Skeletal muscle cell (primary cell): ENCODE results near the gene GATAD2B.

ENCODE experiments used
- DNase-seq: peaks from one replicate; pipeline ENCODE4 v3.0.0-alpha.2; 2010; ENCODE audit warnings: low read depth
- H3K4me3 ChIP-seq: 2 replicates; pipeline ENCODE4 v1.5.1; 2011; ENCODE audit warnings: low read depth, mild to moderate bottlenecking, control low read depth, low read length, moderate library complexity

The GATAD2B gene

GRCh38 chr1:153801786-153802697 is 120.7 kb downstream of the GATAD2B start:
- DNase-seq = no peak

GRCh38 chr1:153801028-153801625 is 121.6 kb downstream of the GATAD2B start:
- DNase-seq = no peak

More at GRCh38 chr1:153801786-153802697, 120.7 kb downstream of the GATAD2B start:
- no peak overlapping the region for H3K4me3 ChIP-seq

DNA sequence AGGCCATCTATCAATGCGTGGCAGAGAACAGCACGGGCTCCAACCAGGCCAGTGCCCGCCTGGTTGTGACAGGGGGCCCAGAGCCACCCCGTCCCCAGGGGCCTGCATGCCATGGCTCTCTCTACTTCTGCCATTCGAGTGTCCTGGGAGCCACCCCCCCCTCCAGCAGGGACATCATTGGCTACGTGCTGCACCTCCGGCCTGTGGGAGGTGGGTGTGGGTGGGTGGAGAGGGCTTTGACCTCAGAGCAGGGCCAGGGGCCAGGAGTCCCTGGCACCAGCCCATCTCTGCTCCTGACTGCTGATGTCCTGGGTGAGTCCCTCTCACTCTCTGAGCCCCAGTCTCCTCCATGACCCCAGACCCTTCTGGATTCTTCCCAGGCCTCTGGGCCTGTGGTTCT is 122.3 kb downstream of the GATAD2B start:
- DNase-seq = no peak
- H3K4me3 ChIP-seq = no peak overlapping the region

More at GRCh38 chr1:153801028-153801625, 121.6 kb downstream of the GATAD2B start:
- H3K4me3 ChIP-seq = no peak overlapping the region

GRCh38 chr1:153799566-153800465 is 123.0 kb downstream of the GATAD2B start:
- no peak for DNase-seq
- no peak overlapping the region for H3K4me3 ChIP-seq

DNA sequence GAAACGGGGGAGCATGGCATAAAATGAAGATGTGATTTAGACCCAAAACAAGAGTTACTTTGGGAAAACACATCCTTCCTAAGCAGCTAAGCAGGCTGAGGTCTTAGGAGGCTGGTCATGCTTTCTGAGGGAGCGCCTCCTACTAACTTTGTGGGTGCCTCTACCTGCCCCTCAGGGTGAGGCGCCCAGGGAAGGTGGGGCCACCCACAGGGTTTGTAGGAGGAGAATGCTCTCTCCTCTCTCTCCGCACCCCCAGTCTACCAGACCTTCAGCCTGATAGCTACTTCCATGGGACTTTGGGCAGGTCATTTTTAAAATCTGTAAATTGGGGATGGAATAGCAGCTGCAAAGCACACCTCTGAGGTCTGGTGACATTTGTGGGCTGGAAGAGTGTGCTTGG is 123.8 kb downstream of the GATAD2B start:
- no peak for DNase-seq
- no peak overlapping the region for H3K4me3 ChIP-seq

DNA sequence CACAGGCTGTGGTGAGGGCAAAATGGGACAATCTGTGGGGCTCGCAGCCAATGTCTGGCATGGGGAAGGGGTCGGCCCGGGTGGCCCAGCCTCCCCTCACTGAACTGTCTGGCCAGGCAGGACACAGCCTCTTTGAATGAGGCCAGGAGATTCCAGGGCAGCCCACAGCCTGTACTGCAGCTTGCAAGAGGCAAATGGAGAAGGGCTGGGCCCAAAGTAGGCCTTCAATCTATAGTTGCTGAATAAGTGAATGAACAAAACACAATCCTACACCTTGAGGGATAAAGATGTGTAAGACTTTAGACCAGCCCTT is 124.3 kb downstream of the GATAD2B start:
- no peak overlapping the region for H3K4me3 ChIP-seq
- no peak for DNase-seq

- H3K4me3 ChIP-seq = no peak overlapping the region
- DNase-seq = no peak
Measured at GRCh38 chr1:153796786-153797659, 125.7 kb downstream of the GATAD2B start.

DNA sequence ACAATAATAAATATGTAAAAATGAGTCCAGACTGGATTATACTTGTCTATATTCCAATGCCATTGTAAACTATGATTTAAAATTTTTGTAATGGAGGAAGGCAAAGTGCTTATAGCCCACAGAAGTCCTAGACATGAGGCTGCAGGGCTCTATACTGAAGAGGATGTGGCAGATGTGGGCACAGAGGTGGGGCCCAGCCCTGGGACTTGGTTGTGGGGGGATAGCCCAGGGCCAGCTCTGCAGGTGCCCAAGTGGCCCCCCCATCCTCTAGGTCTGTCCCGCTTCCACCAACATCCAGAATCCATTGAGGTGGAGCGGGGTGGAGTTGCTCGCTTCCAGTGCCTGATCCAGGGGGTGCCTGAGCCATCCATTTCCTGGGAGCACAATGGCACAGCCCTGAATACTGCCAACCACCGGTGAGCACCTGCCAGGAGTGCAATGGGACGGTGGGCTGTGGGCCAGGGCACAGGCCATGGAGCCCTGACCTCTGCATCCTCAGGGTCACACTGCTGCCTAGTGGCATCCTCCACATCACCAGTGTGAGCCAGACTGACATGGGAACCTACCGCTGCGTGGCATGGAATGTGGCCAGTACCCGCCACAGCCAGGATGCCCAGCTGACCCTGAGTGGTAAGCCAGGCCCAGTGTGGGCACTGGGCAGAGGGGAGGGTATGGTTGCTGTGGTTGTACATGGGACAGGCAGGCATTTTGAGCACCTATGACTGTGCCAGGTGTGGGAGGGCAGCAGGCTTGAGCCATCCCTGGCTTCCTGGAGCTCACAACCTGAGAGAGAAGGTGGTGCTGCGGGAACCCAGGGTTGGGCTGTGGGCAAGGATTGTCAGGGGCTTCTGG is 126.6 kb downstream of the GATAD2B start:
- no peak overlapping the region for H3K4me3 ChIP-seq
- no peak for DNase-seq

DNA sequence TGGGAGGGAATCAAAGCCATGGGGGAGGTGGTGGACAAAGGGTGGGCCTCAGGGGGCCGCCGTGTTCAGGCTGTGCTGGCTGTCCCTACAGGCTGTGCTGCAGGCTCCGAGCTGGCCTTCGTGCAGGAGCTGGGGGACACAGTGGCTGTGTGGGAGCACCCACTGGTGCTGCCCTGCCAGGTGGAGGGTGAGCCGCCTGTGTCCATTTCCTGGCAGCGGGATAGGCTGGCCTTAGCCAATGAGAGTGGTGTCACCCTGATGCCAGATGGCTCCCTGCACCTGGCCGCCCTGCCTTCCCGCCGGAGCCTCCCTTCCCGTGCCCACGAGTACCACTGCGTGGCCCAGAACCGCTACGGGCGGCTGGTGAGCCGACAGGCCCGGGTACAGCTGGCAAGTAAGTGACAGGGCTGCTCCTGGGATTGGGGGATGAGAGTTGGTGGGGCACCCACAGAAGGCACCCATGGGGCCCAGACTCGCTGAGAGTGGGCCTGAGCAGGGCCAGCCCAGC is 127.4 kb downstream of the GATAD2B start:
- H3K4me3 ChIP-seq = no peak overlapping the region
- no peak for DNase-seq

- no peak for DNase-seq
- H3K4me3 ChIP-seq = no peak overlapping the region
Measured at GRCh38 chr1:153794624-153795329, 128.0 kb downstream of the GATAD2B start.

DNA sequence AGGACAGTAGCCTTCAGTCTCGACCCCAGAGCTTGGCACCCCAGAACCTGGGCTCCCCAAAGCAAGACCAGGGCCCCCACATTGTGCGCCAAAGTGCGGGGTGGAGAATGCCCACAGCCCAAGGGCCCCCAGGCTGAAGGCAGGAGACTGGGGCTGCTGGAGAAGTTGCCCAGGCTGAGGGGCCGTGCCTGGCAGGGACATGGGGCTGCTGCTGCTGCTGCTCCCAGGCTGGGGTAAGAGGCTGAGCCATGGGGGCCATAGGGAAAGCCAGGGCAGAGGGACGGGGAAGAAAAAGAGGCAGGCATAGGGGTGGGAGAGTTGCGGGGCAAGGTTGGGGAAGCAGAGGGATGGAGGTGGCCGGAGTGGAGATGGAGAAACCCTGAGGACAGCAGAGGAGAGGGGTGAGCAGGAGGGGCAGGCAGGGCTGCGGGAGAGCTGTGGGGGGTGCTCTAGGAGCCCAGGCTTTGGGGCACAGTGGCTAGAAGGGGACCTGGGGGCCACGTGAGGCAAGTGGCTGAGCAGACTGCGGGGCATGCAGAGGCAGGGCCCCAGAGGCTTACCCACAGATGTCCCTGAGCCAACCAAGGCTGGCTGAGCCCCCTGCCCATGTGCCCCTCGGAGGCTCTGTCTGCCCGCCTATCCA is 128.7 kb downstream of the GATAD2B start:
- no peak for DNase-seq
- H3K4me3 ChIP-seq = no peak overlapping the region

DNA sequence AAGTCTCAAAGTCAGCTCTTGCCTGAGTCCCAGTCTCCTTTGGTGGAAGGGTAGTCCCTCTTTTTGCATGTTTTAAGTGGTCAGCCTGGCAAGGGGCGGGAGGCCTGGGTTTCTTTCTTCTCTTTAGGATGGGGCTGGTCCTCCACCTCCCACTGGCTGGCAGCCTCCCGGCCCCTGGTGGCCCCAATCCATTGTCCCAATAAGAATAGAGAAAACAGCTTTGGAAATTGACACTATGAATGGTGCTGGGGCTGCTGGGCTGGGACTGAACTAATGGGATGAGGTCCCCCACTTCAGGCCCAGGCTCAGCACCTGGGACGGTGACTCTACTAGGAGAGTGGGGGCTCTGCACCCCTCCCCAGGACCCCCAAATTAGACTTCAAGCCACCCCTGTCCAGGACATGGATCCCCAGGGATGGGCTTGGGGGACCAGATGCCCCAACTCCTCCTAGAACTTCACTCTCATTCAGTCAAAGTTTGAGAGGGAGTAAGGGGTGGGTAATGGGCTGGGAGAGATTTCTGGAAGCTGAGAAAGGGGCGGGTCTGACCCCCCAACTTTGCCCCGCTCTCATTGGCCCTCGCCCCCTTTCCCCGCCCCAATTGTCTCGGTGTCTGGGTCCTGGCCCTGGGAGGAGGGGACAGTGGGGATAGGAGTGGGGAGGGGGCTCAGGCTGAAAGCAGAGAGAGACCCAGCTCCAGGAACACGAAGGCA is 129.4 kb downstream of the GATAD2B start:
- DNase-seq = no peak
- no peak overlapping the region for H3K4me3 ChIP-seq

DNA sequence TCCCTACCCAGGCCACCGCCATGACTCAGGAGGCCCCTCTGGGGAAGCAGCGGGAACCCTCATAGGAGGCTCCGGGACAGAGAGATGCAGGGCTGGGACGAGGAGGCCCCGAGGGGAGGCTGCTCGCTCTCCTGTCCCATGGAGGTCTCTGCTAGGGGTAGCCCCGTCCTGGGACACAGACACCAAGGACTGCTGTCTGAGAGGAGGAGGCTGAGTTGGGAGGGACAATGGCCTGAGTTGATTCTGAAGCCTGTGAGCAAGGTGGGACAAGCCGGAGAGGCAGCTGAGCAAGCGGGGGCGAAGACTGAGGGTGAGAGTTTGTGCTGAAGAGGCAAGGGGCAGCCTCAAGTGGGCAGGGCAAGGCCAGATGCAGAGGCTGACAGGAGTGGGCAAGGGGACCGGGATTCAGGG is 130.1 kb downstream of the GATAD2B start:
- no peak overlapping the region for H3K4me3 ChIP-seq
- DNase-seq = no peak

- no peak overlapping the region for H3K4me3 ChIP-seq
- DNase-seq = no peak
Measured at GRCh38 chr1:153791648-153792253, 131.0 kb downstream of the GATAD2B start.

DNA sequence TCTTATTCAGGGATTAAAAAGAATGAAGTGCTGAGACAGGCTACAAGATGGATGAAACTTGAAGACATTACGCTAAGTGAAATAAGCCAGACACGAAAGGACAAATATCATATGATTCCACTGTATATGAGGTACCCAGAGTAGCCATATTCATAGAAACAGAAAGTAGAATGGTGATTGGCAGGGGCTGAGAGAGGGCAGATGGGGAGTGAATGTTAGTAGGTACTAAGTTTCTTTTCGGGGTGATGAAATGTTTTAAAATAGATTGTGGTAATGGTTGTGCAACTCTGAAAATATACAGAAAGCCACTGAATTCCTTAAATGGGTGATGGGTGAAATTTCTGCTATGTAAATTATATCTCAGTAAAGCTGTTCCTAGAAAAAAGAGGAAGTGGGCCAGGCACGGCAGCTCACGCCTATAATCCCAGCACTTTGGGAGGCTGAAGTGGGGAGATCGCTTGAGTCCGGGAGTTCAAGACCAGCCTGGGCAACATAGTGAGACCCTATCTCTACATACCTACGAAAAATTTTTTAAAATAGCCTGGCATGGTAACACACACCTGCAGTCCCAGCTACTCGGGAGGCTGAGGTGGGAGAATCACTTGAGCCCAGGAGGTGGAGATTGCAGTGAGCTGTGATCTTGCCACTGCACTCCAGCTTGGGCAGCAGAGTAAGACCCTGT is 131.7 kb downstream of the GATAD2B start:
- peak overlapping the region; percentile 25 for H3K4me3 ChIP-seq
- peak; percentile 57 for DNase-seq
